Panc1 (cell line): Measurements from ENCODE around the gene HINT3. TPM values are rescaled to one million over a fixed set of nuclear protein-coding genes. Genes with fewer than 3 reads are reported as not detected.
"Not testable (repeated sequence)": the region's sequence is repeated elsewhere in the genome, so short reads cannot be mapped to it uniquely, and the experiment has no call there.

Experiments
- ATAC-seq: fragments of 200-7000 bp; cut with Tn5 transposase; 2 replicates; pipeline ENCODE4 v1.9.1; 2020; ENCODE audit warnings: mild to moderate bottlenecking, moderate library complexity
- BruUV-seq: library from RNA; stranded (reverse); fragments of 400-500 nt; replicated peaks from 2 replicates; lab custom pipeline; 2021; lab: Mats Ljungman, UMichigan
- CTCF ChIA-PET: fragments of 300-600 bp; sonication (Branson Sonifier 250); formaldehyde crosslinking; loops from one replicate; lab custom pipeline; 2022; ENCODE audit warnings: antibody characterized with exemption; lab: Charles Lee
- POLR2A ChIA-PET: fragments of 300-600 bp; sonication (Branson Sonifier 250); formaldehyde crosslinking; loops from one replicate; lab custom pipeline; 2022; ENCODE audit warnings: antibody characterized with exemption; lab: Charles Lee
- DNase-seq: peaks from one replicate; pipeline ENCODE4 v3.0.0-alpha.2; 2010; ENCODE audit warnings: low read depth, low spot score
- H3K27ac ChIP-seq: 2 replicates; pipeline ENCODE4 v1.5.1; 2011; ENCODE audit warnings: mild to moderate bottlenecking, low read length, inconsistent platforms
- H3K27me3 ChIP-seq: fragments of 200-500 bp; sonication (Bioruptor generic); 2 replicates; pipeline ENCODE4 v1.6.0; 2014; ENCODE audit warnings: low read length, inconsistent platforms; ENCODE audit not compliant: control insufficient read depth, insufficient read depth
- H3K36me3 ChIP-seq: fragments of 200-500 bp; sonication (Bioruptor generic); 2 replicates; pipeline ENCODE4 v1.5.1; 2014; ENCODE audit warnings: inconsistent platforms, mild to moderate bottlenecking, low read length, moderate library complexity; ENCODE audit not compliant: control insufficient read depth, insufficient read depth
- H3K4me1 ChIP-seq: 2 replicates; pipeline ENCODE4 v1.5.1; 2011; ENCODE audit warnings: inconsistent platforms, mild to moderate bottlenecking, low read length, moderate library complexity; ENCODE audit not compliant: control insufficient read depth, insufficient read depth
- H3K4me3 ChIP-seq, 2 experiments: 2 replicates each; pipeline ENCODE4 v1.5.1; 2011 to 2012; ENCODE audit warnings: low read depth in 2 of 2, low read length in 2 of 2, mild to moderate bottlenecking in 2 of 2, inconsistent platforms in 1 of 2, moderate library complexity in 1 of 2
- H3K9me3 ChIP-seq: fragments of 200-500 bp; sonication (Bioruptor generic); 2 replicates; pipeline ENCODE4 v1.5.1; 2014; ENCODE audit warnings: low read depth, mild to moderate bottlenecking, inconsistent platforms, low read length, moderate library complexity; ENCODE audit not compliant: control insufficient read depth, insufficient read depth
- CTCF ChIP-seq: fragments of 450-650 bp; IDR thresholded peaks from 2 replicates; pipeline ENCODE4 v1.5.1; 2017; ENCODE audit warnings: mild to moderate bottlenecking
- POLR2AphosphoS5 ChIP-seq: IDR thresholded peaks from 2 replicates; pipeline ENCODE4 v1.6.1; 2012; ENCODE audit warnings: mild to moderate bottlenecking, low read depth, low read length, moderate library complexity
- REST ChIP-seq, 2 experiments: IDR thresholded peaks; 2 replicates each; pipeline ENCODE4 v1.6.1; 2011 to 2012; ENCODE audit warnings: low read depth in 2 of 2, control low read depth in 1 of 2, low read length in 1 of 2, mild to moderate bottlenecking in 1 of 2, moderate library complexity in 1 of 2; ENCODE audit not compliant: insufficient read depth in 1 of 2
- SIN3A ChIP-seq: IDR thresholded peaks from 2 replicates; pipeline ENCODE4 v1.6.1; 2012; ENCODE audit warnings: low read depth, mild to moderate bottlenecking, low read length, moderate library complexity, borderline replicate concordance; ENCODE audit not compliant: insufficient read depth
- TCF7L2 ChIP-seq: IDR thresholded peaks from 2 replicates; pipeline ENCODE4 v1.6.1; 2011; ENCODE audit warnings: mild to moderate bottlenecking, low read depth, low read length, inconsistent platforms
- in situ Hi-C: cut with HindIII; loops from 2 replicates; pipeline ENCODE4 v1.10.0; 2016; ENCODE audit warnings: low sequenced_read_pairs, low pct_unique_long_range_greater_than_20kb
- intact Hi-C: fragments of 100-400 bp; cut with micrococcal nuclease; formaldehyde crosslinking; loops from one replicate; pipeline ENCODE4 v1.10.0; 2022; ENCODE audit not compliant: unreplicated experiment
- total RNA-seq: library from RNA; stranded (reverse); gene quantifications from one replicate; pipeline ENCODE4 v1.2.1, GENCODE V29; 2021; ENCODE audit not compliant: unreplicated experiment

HINT3 gene
- total RNA-seq, 1 experiment from 2014 or later, result 11.5 TPM

GRCh38 chr6:125911051-125911451, 45.5 kb upstream of the HINT3 start:
- ATAC-seq, H3K36me3 ChIP-seq, H3K27me3 ChIP-seq, in situ Hi-C loops, DNase-seq, H3K4me1 ChIP-seq, H3K4me3 ChIP-seq, H3K9me3 ChIP-seq, CTCF ChIA-PET, BruUV-seq, H3K27ac ChIP-seq, intact Hi-C loops: not testable (repeated sequence)
- 0 out of 2 replicates have a peak, but pooled peaks have one; percentile 5 for TF ChIP-seq CTCF
- POLR2A ChIA-PET, result interaction anchor here (0.6 kb wide), 1 partner anchor 35 kb away, joined by 13 read pairs; no protein-coding TSS in a partner anchor

- POLR2A ChIA-PET, ATAC-seq, H3K9me3 ChIP-seq, H3K4me3 ChIP-seq, H3K36me3 ChIP-seq, DNase-seq, H3K27me3 ChIP-seq, BruUV-seq, in situ Hi-C loops, H3K4me1 ChIP-seq, CTCF ChIA-PET, H3K27ac ChIP-seq, intact Hi-C loops: not testable (repeated sequence)
Observed at GRCh38 chr6:125912430-125912829, 44.1 kb upstream of the HINT3 start.

- ATAC-seq (no peak), DNase-seq (no peak)
- ChIA-PET CTCF (interaction anchor here (2.2 kb wide), 1 partner anchor 43 kb away, joined by 4 read pairs; the partner anchor contains the start of gene HINT3), POLR2A (no interaction called here)
- no peak for TF ChIP-seq REST (IDR thresholded peaks at IDR 0.05; ENCODE audit: insufficient read depth in 1 of 2, low read depth in 2 of 2, low read length in 1 of 2)
- TF ChIP-seq TCF7L2, result no peak
- no peak for TF ChIP-seq SIN3A
- TF ChIP-seq CTCF, result no peak
- no peak for TF ChIP-seq POLR2AphosphoS5
- BruUV-seq, result no TSS peak
- Histone ChIP-seq H3K27me3 (no peaks in the 10 kb centered on the region), H3K9me3 (no peaks in the 10 kb centered on the region), H3K27ac (no peak overlapping the region), H3K4me3 (no peak overlapping the region), H3K4me1 (no peaks in the 10 kb centered on the region), H3K36me3 (peaks cover 6% of the 10 kb centered on the region; the same call in 1 of the 2 replicates)
- in situ Hi-C loops (no loop called here), intact Hi-C loops (no loop called here)
Observed at GRCh38 chr6:125913145-125913544, 43.4 kb upstream of the HINT3 start.
